BE2C (cell line): Measurements from ENCODE around the gene CEACAM18.
"Not testable (repeated sequence)": the region's sequence is repeated elsewhere in the genome, so short reads cannot be mapped to it uniquely, and the experiment has no call there.

Experiments used
- DNase-seq: peaks from one replicate; pipeline ENCODE4 v3.0.0-alpha.2; 2020
- H3K27me3 ChIP-seq: fragments of 250-450 bp; sonication (Bioruptor Pico); 2 replicates; pipeline ENCODE4 v1.5.1; 2020; ENCODE audit warnings: mild to moderate bottlenecking
- H3K36me3 ChIP-seq: fragments of 250-450 bp; sonication (Bioruptor Pico); 2 replicates; pipeline ENCODE4 v1.5.1; 2020; ENCODE audit warnings: mild to moderate bottlenecking
- H3K4me1 ChIP-seq: fragments of 250-450 bp; sonication (Bioruptor Pico); 2 replicates; pipeline ENCODE4 v1.5.1; 2020
- H3K4me3 ChIP-seq: 2 replicates; pipeline ENCODE4 v1.5.1; 2011; ENCODE audit warnings: low read depth, low read length
- H3K9me3 ChIP-seq: fragments of 250-450 bp; sonication (Bioruptor Pico); 2 replicates; pipeline ENCODE4 v1.5.1; 2020
- TF ChIP-seq, protein P1 (sequence below): IDR thresholded peaks from 2 replicates; pipeline ENCODE4 v1.5.1; 2012; ENCODE audit warnings: mild to moderate bottlenecking, low read depth, low read length

CEACAM18 gene

GRCh38 chr19:51460164-51460992, 18.0 kb upstream of the CEACAM18 start:
- Histone ChIP-seq H3K4me1 (no peaks in the 10 kb centered on the region), H3K9me3 (no peaks in the 10 kb centered on the region), H3K36me3 (no peaks in the 10 kb centered on the region), H3K4me3 (peak overlapping the region; percentile 38), H3K27me3 (peaks cover 6% of the 10 kb centered on the region)
- DNase-seq, result peak; percentile 18
- TF ChIP-seq, protein P1, sequence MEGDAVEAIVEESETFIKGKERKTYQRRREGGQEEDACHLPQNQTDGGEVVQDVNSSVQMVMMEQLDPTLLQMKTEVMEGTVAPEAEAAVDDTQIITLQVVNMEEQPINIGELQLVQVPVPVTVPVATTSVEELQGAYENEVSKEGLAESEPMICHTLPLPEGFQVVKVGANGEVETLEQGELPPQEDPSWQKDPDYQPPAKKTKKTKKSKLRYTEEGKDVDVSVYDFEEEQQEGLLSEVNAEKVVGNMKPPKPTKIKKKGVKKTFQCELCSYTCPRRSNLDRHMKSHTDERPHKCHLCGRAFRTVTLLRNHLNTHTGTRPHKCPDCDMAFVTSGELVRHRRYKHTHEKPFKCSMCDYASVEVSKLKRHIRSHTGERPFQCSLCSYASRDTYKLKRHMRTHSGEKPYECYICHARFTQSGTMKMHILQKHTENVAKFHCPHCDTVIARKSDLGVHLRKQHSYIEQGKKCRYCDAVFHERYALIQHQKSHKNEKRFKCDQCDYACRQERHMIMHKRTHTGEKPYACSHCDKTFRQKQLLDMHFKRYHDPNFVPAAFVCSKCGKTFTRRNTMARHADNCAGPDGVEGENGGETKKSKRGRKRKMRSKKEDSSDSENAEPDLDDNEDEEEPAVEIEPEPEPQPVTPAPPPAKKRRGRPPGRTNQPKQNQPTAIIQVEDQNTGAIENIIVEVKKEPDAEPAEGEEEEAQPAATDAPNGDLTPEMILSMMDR, result no peak

DNA sequence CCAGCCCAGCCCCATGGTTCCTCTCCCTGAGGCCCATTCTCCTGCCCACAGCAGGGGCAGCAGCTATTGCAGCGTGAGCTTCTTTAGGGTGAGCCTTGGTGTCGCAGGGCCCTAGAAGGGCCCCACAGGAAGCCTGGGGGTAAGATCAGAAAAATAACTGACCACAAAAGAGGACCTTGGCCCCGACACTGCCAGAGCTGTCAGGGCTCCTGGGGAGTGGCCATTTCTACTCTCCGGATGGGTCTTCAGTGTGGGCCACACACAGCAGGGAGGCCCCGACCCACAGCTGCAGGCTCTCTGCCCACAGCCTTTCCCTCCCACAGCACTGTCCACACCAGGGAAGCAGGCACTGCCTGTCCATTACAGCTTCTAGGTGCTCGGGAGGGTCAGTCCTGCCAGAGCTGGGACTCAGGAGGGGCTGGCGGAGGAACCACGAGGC, 16.6 kb upstream of the CEACAM18 start:
- no peaks in the 10 kb centered on the region for H3K4me1 ChIP-seq
- no peaks in the 10 kb centered on the region for H3K36me3 ChIP-seq
- no peak overlapping the region for H3K4me3 ChIP-seq
- no peaks in the 10 kb centered on the region for H3K9me3 ChIP-seq
- DNase-seq, result no peak
- H3K27me3 ChIP-seq, result peaks cover 16% of the 10 kb centered on the region
- TF ChIP-seq, protein P1, result no peak

DNA sequence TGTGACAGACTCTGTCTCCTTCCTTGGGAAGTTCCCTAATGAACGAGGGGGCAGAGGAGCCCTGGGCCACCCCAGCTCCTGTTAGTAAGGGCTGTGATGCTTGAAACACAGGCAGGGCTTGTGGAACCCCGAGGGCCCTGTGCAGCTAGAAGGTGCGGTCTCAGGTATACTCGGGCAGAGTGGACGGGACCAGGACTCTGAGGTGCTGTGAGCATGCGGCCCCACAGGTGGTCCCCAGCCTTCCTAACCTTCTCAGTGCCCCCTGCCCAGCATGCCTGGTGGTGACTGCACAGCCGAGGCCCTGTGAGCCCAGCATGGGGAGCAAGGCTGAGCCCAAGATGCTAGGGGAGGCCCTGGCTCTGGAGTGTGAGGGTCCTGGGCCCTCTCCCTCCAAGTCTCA, 16.1 kb upstream of the CEACAM18 start:
- H3K4me3 ChIP-seq, result no peak overlapping the region
- DNase-seq, result no peak
- H3K27me3 ChIP-seq, result peaks cover 17% of the 10 kb centered on the region
- TF ChIP-seq, protein P1, result no peak
- no peaks in the 10 kb centered on the region for H3K9me3 ChIP-seq
- H3K4me1 ChIP-seq, result no peaks in the 10 kb centered on the region
- H3K36me3 ChIP-seq, result no peaks in the 10 kb centered on the region

GRCh38 chr19:51462681-51463080, 15.7 kb upstream of the CEACAM18 start:
- peaks cover 17% of the 10 kb centered on the region for H3K27me3 ChIP-seq
- H3K9me3 ChIP-seq, result no peaks in the 10 kb centered on the region
- no peak overlapping the region for H3K4me3 ChIP-seq
- no peaks in the 10 kb centered on the region for H3K36me3 ChIP-seq
- TF ChIP-seq, protein P1, result no peak
- no peak for DNase-seq
- H3K4me1 ChIP-seq, result no peaks in the 10 kb centered on the region

GRCh38 chr19:51463976-51464581, 14.3 kb upstream of the CEACAM18 start:
- not testable (repeated sequence) for H3K4me1 ChIP-seq, H3K4me3 ChIP-seq, DNase-seq, H3K9me3 ChIP-seq, H3K36me3 ChIP-seq
- H3K27me3 ChIP-seq, result peaks cover 17% of the 10 kb centered on the region

GRCh38 chr19:51466723-51467122, 11.6 kb upstream of the CEACAM18 start:
- DNase-seq, result no peak
- H3K4me1 ChIP-seq, result no peaks in the 10 kb centered on the region
- TF ChIP-seq, protein P1, result no peak

More at GRCh38 chr19:51466723-51467122, 11.6 kb upstream of the CEACAM18 start:
- H3K27me3 ChIP-seq, result peaks cover 17% of the 10 kb centered on the region
- H3K36me3 ChIP-seq, result no peaks in the 10 kb centered on the region
- no peak overlapping the region for H3K4me3 ChIP-seq
- no peaks in the 10 kb centered on the region for H3K9me3 ChIP-seq
